ENCODE data around the gene SLC1A4. TPM values are rescaled to one million over a fixed set of nuclear protein-coding genes. Genes with fewer than 3 reads are reported as not detected.

Gene SLC1A4
- total RNA-seq, 1 donor from 2014 or later: 45.9 TPM

DNA sequence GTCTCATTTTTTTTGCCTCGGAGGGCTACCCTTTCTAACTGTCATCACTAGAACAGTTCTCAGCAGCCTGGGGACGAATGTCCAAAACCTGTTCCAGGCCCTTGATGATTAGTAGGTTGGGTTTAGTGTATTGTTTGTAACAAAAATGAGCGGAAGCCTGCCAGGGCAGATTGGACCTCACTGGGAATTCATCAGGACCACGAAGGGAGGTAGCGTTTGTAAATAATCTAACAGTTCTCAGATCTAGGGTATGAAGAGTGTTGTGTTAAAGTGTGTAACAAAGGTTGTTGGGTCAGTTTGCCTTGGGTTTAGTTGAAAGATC is 67.8 kb downstream of the SLC1A4 start:
- H3K4me2 ChIP-seq (ENCODE audit: low read length): peak overlapping the region; percentile 86
- Mint-ChIP-seq H3K4me1 (ENCODE audit: low read depth, unreplicated experiment) (peaks cover 8% of the 10 kb centered on the region), H3K27me3 (ENCODE audit: low read depth, unreplicated experiment) (peaks cover 7% of the 10 kb centered on the region), H3K4me3 (ENCODE audit: unreplicated experiment) (peak overlapping the region; percentile 83), H3K27ac (ENCODE audit: unreplicated experiment) (peak overlapping the region; percentile 34), H3K36me3 (ENCODE audit: low read depth, unreplicated experiment) (peaks cover 2% of the 10 kb centered on the region), H3K9me3 (ENCODE audit: unreplicated experiment) (peaks cover 4% of the 10 kb centered on the region)
- H3K36me3 ChIP-seq (ENCODE audit: insufficient read depth, low read length): no peaks in the 10 kb centered on the region
- peaks cover 9% of the 10 kb centered on the region for H3K4me1 ChIP-seq (ENCODE audit: insufficient read depth, low read length)
- peak overlapping the region; percentile 62 for H3K27ac ChIP-seq (ENCODE audit: low read depth, low read length)
- TF ChIP-seq EZH2 (IDR thresholded peaks at IDR 0.05; ENCODE audit: insufficient read depth, low read length): no peak
- TF ChIP-seq, protein P1, sequence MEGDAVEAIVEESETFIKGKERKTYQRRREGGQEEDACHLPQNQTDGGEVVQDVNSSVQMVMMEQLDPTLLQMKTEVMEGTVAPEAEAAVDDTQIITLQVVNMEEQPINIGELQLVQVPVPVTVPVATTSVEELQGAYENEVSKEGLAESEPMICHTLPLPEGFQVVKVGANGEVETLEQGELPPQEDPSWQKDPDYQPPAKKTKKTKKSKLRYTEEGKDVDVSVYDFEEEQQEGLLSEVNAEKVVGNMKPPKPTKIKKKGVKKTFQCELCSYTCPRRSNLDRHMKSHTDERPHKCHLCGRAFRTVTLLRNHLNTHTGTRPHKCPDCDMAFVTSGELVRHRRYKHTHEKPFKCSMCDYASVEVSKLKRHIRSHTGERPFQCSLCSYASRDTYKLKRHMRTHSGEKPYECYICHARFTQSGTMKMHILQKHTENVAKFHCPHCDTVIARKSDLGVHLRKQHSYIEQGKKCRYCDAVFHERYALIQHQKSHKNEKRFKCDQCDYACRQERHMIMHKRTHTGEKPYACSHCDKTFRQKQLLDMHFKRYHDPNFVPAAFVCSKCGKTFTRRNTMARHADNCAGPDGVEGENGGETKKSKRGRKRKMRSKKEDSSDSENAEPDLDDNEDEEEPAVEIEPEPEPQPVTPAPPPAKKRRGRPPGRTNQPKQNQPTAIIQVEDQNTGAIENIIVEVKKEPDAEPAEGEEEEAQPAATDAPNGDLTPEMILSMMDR (IDR thresholded peaks at IDR 0.05; ENCODE audit: insufficient read depth, low read depth, low read length): no peak
- peaks cover 40% of the 10 kb centered on the region for H4K20me1 ChIP-seq (ENCODE audit: insufficient read depth, low read length)
- H3K4me3 ChIP-seq (ENCODE audit: insufficient read depth, low read depth, low read length): peak overlapping the region; percentile 79
- DNase-seq (ENCODE audit: low read depth) (no peak), FAIRE-seq (no peak)
- H3K27me3 ChIP-seq (ENCODE audit: insufficient read depth, low read length): no peaks in the 10 kb centered on the region
- H3K79me2 ChIP-seq (ENCODE audit: insufficient read depth, low read length): peaks cover 30% of the 10 kb centered on the region
- H2AFZ ChIP-seq (ENCODE audit: low read depth, low read length): peak overlapping the region; percentile 80
- peak overlapping the region; percentile 80 for H3K9ac ChIP-seq (ENCODE audit: low read length)
- no peaks in the 10 kb centered on the region for H3K9me3 ChIP-seq (ENCODE audit: insufficient read depth, low read depth, low read length)

DNA sequence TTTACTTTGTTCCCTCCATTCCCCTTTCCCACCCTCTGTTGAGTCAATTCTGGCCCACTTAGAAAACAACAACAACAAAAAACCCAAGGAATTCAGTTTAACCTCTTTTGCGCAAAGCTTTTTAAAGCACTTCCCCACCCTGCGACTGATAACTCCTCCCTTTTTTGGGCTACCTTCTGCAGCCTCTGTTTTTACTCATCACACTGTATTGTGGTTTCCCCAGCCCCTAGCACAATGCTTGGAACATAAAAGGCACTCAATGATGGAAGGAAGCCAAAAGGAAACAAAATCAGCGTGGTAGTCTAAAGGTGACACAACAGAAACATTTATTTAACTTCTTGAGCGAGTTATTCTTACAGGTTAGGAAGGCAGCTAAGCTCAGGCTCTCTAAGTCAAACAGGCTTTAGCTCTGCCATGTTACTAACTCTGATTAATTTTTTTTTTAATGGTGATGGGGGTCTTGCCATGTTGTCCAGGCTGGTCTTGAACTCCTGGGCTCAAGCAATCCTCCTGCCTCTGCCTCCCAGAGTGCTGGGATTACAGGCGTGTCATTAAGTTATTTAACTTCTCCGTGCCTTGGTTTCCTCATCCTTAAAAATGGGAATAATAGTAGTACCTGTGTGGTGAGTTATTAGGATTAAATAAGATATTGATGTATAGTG is 68.3 kb downstream of the SLC1A4 start:
- H3K79me2 ChIP-seq (ENCODE audit: insufficient read depth, low read length): peaks cover 33% of the 10 kb centered on the region
- no peak overlapping the region for H3K27ac ChIP-seq (ENCODE audit: low read depth, low read length)
- DNase-seq (ENCODE audit: low read depth): peak; percentile 57
- H3K9ac ChIP-seq (ENCODE audit: low read length): peak overlapping the region; percentile 80
- TF ChIP-seq, protein P1 (IDR thresholded peaks at IDR 0.05; ENCODE audit: insufficient read depth, low read depth, low read length): no peak
- no peak for TF ChIP-seq EZH2 (IDR thresholded peaks at IDR 0.05; ENCODE audit: insufficient read depth, low read length)
- H3K27me3 ChIP-seq (ENCODE audit: insufficient read depth, low read length): no peaks in the 10 kb centered on the region
- Mint-ChIP-seq H3K4me1 (ENCODE audit: low read depth, unreplicated experiment) (peaks cover 8% of the 10 kb centered on the region), H3K27me3 (ENCODE audit: low read depth, unreplicated experiment) (peaks cover 7% of the 10 kb centered on the region), H3K9me3 (ENCODE audit: unreplicated experiment) (peaks cover 4% of the 10 kb centered on the region), H3K4me3 (ENCODE audit: unreplicated experiment) (peak overlapping the region; percentile 83), H3K27ac (ENCODE audit: unreplicated experiment) (peak overlapping the region; percentile 34), H3K36me3 (ENCODE audit: low read depth, unreplicated experiment) (peaks cover 3% of the 10 kb centered on the region)
- no peaks in the 10 kb centered on the region for H3K36me3 ChIP-seq (ENCODE audit: insufficient read depth, low read length)
- peaks cover 43% of the 10 kb centered on the region for H4K20me1 ChIP-seq (ENCODE audit: insufficient read depth, low read length)
- peak overlapping the region; percentile 79 for H3K4me3 ChIP-seq (ENCODE audit: insufficient read depth, low read depth, low read length)
- no peak overlapping the region for H2AFZ ChIP-seq (ENCODE audit: low read depth, low read length)
- H3K9me3 ChIP-seq (ENCODE audit: insufficient read depth, low read depth, low read length): no peaks in the 10 kb centered on the region
- no peak for FAIRE-seq
- H3K4me1 ChIP-seq (ENCODE audit: insufficient read depth, low read length): peaks cover 9% of the 10 kb centered on the region
- H3K4me2 ChIP-seq (ENCODE audit: low read length): peak overlapping the region; percentile 86

DNA sequence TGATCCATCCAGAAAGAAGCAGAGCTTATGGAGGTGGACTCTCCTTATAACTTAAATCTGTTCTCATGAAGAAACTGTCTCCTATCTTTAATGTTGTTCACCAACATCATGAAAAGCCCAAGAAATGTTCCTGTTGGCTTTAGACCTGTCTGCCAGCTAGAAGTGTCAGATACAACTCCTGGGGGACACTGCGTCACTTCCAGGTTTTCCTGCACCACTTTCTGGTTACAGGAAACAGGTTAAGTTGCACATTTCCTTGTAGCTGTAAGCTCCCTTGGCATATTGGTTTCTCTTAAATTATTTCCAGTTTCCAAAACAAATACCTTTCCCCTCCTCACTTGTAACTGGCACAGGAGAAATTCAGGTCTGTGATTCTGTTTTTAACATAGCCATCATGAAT is 69.9 kb downstream of the SLC1A4 start:
- Histone ChIP-seq H3K4me2 (ENCODE audit: low read length) (no peak overlapping the region), H3K79me2 (ENCODE audit: insufficient read depth, low read length) (peaks cover 46% of the 10 kb centered on the region), H3K4me3 (ENCODE audit: insufficient read depth, low read depth, low read length) (no peak overlapping the region), H3K27ac (ENCODE audit: low read depth, low read length) (no peak overlapping the region), H3K27me3 (ENCODE audit: insufficient read depth, low read length) (no peaks in the 10 kb centered on the region), H2AFZ (ENCODE audit: low read depth, low read length) (no peak overlapping the region), H3K9me3 (ENCODE audit: insufficient read depth, low read depth, low read length) (no peaks in the 10 kb centered on the region), H3K9ac (ENCODE audit: low read length) (no peak overlapping the region), H3K4me1 (ENCODE audit: insufficient read depth, low read length) (peaks cover 9% of the 10 kb centered on the region), H4K20me1 (ENCODE audit: insufficient read depth, low read length) (peaks cover 58% of the 10 kb centered on the region), H3K36me3 (ENCODE audit: insufficient read depth, low read length) (no peaks in the 10 kb centered on the region)
- Mint-ChIP-seq H3K36me3 (ENCODE audit: low read depth, unreplicated experiment) (peaks cover 3% of the 10 kb centered on the region), H3K9me3 (ENCODE audit: unreplicated experiment) (no peaks in the 10 kb centered on the region), H3K27ac (ENCODE audit: unreplicated experiment) (no peak overlapping the region), H3K4me3 (ENCODE audit: unreplicated experiment) (no peak overlapping the region), H3K4me1 (ENCODE audit: low read depth, unreplicated experiment) (peaks cover 21% of the 10 kb centered on the region), H3K27me3 (ENCODE audit: low read depth, unreplicated experiment) (peaks cover 4% of the 10 kb centered on the region)
- TF ChIP-seq, protein P1 (IDR thresholded peaks at IDR 0.05; ENCODE audit: insufficient read depth, low read depth, low read length): no peak
- no peak for TF ChIP-seq EZH2 (IDR thresholded peaks at IDR 0.05; ENCODE audit: insufficient read depth, low read length)
- no peak for FAIRE-seq
- no peak for DNase-seq (ENCODE audit: low read depth)
